Measurements from ENCODE around the gene E4F1.

- TF ChIP-seq CTCF (IDR thresholded peaks at IDR 0.05; ENCODE audit: low read depth, low read length, poor library complexity, severe bottlenecking) (no peak), EZH2phosphoT487 (IDR thresholded peaks at IDR 0.05; ENCODE audit: borderline replicate concordance, low read length) (no peak)
These were observed 21.8 kb downstream of the E4F1 start for GRCh38 chr16:2244926-2245795.
